HG02588 (cell line): ENCODE data around the gene PUS7L.
A peak's percentile ranks its signal among the peaks of the same experiment; 100 is the strongest.
"Not testable (repeated sequence)": the region's sequence is repeated elsewhere in the genome, so short reads cannot be mapped to it uniquely, and the experiment has no call there.

ENCODE experiments used
- ATAC-seq: cut with Tn5 transposase; IDR thresholded peaks from one replicate; pipeline ENCODE4 v1.9.1; 2021; ENCODE audit warnings: mild to moderate bottlenecking, moderate library complexity; ENCODE audit not compliant: unreplicated experiment

PUS7L gene

GRCh38 chr12:43758728-43759563 lies at the start of gene PUS7L, which contains the start of gene IRAK4:
Gene PUS7L, minus strand, starts transcription at chr12:43758790. Its CDS starts 3,545 bp downstream, at chr12:43755245.
Gene IRAK4, plus strand, starts transcription at chr12:43758951. Its CDS starts 9,161 bp downstream, at chr12:43768112.
- ATAC-seq = peak; percentile 94

GRCh38 chr12:43807386-43807785 lies 48.8 kb upstream of the PUS7L start:
- no peak for ATAC-seq

GRCh38 chr12:43806737-43807072 lies 48.1 kb upstream of the PUS7L start:
- ATAC-seq = no peak

GRCh38 chr12:43805860-43806736 lies 47.5 kb upstream of the PUS7L start, which contains the start of gene TWF1:
Gene TWF1, minus strand, starts transcription at chr12:43806317. Its CDS starts 72 bp downstream, at chr12:43806245.
- ATAC-seq = peak; percentile 96

- no peak for ATAC-seq
Observed at GRCh38 chr12:43805149-43805859, 46.7 kb upstream of the PUS7L start.

GRCh38 chr12:43797561-43798217 lies 39.1 kb upstream of the PUS7L start:
- no peak for ATAC-seq

GRCh38 chr12:43795716-43796280 lies 37.2 kb upstream of the PUS7L start:
- no peak for ATAC-seq

GRCh38 chr12:43789941-43790340 lies 31.4 kb upstream of the PUS7L start:
- no peak for ATAC-seq

- no peak for ATAC-seq
Observed at GRCh38 chr12:43786899-43787693, 28.5 kb upstream of the PUS7L start.

GRCh38 chr12:43776498-43776897 lies 17.9 kb upstream of the PUS7L start:
- ATAC-seq = no peak

GRCh38 chr12:43766291-43766690 lies 7.7 kb upstream of the PUS7L start:
- ATAC-seq = no peak

- no peak for ATAC-seq
Observed at GRCh38 chr12:43764528-43764927, 5.9 kb upstream of the PUS7L start.

GRCh38 chr12:43763769-43764168 lies 5.2 kb upstream of the PUS7L start:
- ATAC-seq = no peak

GRCh38 chr12:43762596-43762995 lies 4.0 kb upstream of the PUS7L start:
- ATAC-seq = no peak

- no peak for ATAC-seq
Observed at GRCh38 chr12:43761500-43761899, 2.9 kb upstream of the PUS7L start.

- no peak for ATAC-seq
Observed at GRCh38 chr12:43760396-43760795, 1.8 kb upstream of the PUS7L start.

GRCh38 chr12:43758247-43758727 lies 303 bp downstream of the PUS7L start:
- ATAC-seq = peak; percentile 5

GRCh38 chr12:43754015-43754414 lies 4.6 kb downstream of the PUS7L start:
- no peak for ATAC-seq

GRCh38 chr12:43751360-43751759 lies 7.2 kb downstream of the PUS7L start:
- ATAC-seq = not testable (repeated sequence)
